Hematopoietic multipotent progenitor cell (in vitro differentiated cells): ENCODE results near the gene WBP2. TPM values are rescaled to one million over a fixed set of nuclear protein-coding genes. Genes with fewer than 3 reads are reported as not detected.
A peak's percentile ranks its signal among the peaks of the same experiment; 100 is the strongest.
"Not testable (repeated sequence)": the region's sequence is repeated elsewhere in the genome, so short reads cannot be mapped to it uniquely, and the experiment has no call there.

ENCODE experiments used
- DNase-seq, 3 donors: peaks; one replicate each; pipeline ENCODE4 v3.0.0-alpha.2; 2011 to 2015; ENCODE audit warnings: low read depth in 2 of 3, low spot score in 2 of 3
- total RNA-seq: library from RNA; depleted of rRNA; stranded (reverse); fragments of >200 nt; gene quantifications from one replicate; pipeline ENCODE4 v1.2.3, GENCODE V29; 2012

WBP2 gene
- total RNA-seq, 1 donor: 29.6 TPM

- DNase-seq: no peak
Observed at GRCh38 chr17:75869282-75870141, 14.4 kb upstream of the WBP2 start.

DNA sequence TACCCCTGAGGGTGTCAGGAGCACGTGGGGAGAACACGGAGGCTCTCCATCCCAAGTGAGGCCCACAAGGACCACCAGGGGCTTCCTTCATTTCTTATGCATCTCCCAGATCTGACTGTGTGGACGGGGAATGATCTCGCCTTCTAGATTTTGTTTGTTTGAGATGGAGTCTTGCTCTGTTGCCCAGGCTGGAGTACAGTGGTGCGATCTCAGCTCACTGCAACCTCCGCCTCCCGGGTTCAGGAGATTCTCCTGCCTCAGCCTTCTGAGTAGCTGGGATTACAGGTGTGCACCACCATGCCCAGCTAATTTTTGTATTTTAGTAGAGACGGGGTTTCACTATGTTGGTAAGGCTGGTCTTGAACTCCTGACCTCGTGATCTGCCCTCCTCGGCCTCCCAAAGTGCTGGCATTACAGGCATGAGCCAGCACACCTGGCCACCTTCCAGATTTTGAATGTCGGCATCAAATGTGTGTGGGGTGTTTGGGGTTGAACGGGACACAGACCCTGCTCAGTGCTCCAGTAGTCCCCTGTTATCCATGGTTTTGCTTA lies 13.7 kb upstream of the WBP2 start:
- DNase-seq: not testable (repeated sequence)

DNA sequence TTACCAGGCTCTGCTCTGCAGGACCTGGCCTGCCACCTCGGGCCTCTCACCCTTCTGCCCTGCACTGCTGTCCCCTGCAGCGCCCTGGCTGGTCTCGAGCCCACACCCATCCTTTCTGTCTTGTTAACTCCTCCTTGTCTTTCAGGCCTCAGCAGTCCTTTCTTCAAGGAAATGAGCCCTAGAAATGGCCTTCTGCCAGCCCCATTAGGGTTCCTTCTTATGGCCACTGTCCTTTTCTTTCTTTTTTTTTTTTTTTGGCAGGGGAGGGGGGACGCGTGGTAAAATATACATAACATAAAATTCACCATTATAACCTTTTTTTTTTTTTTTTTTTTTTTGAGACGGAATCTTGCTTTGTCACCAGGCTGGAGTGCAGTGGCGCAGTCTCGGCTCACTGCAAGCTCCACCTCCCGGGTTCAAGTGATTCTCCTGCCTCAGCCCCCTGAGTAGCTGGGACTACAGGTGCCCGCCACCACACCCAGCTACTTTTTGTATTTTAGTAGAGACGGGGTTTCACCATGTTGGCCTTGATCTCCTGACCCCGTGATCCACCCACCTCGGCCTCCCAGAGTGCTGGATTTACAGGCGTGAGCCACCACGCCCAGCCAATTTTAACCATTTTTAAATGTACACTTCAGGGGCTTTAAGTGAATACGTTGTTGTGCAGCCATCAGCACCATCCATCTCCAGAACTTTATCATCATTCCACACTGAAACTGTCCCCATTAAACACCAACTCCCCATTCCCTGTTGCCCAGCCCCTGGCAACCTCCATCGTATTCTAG lies 10.5 kb upstream of the WBP2 start:
- not testable (repeated sequence) for DNase-seq

DNA sequence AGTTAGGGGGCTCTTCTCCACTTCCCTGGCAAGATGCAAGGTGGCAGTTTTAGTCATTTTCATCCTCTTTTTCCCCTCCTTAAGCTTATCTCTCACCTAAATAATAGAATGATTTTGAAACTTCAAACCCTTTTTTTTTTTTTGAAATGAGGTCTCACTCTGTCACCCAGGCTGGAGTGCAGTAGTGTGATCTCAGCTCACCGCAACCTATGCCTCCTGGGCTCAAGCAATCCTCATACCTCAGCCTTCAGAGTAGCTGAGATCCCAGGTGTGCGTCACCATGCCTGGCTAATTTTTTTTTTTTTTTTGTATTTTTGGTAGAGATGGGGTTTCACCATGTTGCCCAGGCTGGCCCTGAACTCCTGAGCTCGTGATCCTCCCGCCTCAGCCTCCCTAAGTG lies 9.8 kb upstream of the WBP2 start:
- not testable (repeated sequence) for DNase-seq

- DNase-seq: peak in 2 of 3 donors; percentile 77 to 80
Observed at GRCh38 chr17:75864448-75864871, 9.3 kb upstream of the WBP2 start.

- no peak for DNase-seq
Observed at GRCh38 chr17:75861927-75862317, 6.8 kb upstream of the WBP2 start.

DNA sequence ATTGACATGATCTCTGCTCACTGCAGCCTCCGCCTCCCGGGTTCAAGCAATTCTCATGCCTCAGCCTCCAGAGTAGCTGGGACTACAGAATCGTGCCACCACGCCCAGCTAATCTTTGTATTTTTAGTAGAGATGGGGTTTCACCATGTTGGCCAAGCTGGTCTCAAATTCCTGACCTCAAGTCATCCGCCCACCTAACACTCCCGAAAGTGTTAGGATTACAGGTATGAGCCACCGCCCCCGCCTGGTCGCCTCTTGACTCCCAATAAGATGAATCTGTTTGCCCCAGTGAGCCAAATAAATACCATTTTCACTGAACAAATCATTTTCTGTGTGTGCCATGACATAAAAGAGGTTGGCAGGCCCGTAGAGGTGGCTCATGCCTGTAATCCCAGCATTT lies 4.2 kb upstream of the WBP2 start:
- DNase-seq: not testable (repeated sequence)

- no peak for DNase-seq
Observed at GRCh38 chr17:75856062-75856756, 1.1 kb upstream of the WBP2 start.

DNA sequence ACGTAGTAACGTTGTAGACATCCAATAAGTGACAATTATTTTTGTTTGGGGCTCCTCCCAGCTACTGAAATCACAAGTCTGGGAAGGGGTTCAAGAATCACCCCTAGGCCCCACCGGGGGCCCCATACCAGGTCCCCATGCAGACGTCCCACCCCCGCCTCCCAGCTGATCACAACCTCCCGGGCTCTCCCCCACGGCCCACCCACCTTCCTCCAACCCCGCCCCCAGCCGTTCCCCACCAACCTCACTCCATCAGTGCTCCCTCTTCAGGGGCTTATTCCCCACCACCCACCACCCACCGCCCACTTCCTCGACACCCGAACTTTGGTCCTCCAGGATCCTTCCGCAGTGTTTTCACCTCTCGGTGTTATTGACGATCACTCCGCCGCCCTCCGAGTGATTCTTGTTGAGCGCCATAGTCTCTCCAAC lies 240 bp downstream of the WBP2 start:
- no peak for DNase-seq

GRCh38 chr17:75854101-75854748 lies 910 bp downstream of the WBP2 start:
- no peak for DNase-seq

GRCh38 chr17:75853433-75853832 lies 1.7 kb downstream of the WBP2 start:
- DNase-seq: no peak

DNA sequence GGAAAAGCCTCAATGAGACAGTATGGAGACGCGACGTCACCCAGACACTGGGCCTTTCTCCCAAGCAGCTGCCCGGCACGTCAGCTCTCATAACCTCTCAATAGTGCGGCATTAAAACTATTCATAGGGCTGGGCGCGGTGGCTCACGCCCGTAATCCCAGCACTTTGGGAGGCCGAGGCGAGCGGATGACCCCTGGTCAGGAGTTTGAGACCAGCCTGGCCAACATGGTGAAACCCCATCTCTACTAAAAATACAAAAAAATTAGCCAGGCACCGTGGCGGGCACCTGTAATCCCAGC lies 3.5 kb downstream of the WBP2 start:
- not testable (repeated sequence) for DNase-seq

GRCh38 chr17:75850928-75851692 lies 4.0 kb downstream of the WBP2 start:
- DNase-seq: no peak

GRCh38 chr17:75849724-75850123 lies 5.4 kb downstream of the WBP2 start:
- no peak for DNase-seq

GRCh38 chr17:75849279-75849646 lies 5.9 kb downstream of the WBP2 start:
- no peak for DNase-seq

DNA sequence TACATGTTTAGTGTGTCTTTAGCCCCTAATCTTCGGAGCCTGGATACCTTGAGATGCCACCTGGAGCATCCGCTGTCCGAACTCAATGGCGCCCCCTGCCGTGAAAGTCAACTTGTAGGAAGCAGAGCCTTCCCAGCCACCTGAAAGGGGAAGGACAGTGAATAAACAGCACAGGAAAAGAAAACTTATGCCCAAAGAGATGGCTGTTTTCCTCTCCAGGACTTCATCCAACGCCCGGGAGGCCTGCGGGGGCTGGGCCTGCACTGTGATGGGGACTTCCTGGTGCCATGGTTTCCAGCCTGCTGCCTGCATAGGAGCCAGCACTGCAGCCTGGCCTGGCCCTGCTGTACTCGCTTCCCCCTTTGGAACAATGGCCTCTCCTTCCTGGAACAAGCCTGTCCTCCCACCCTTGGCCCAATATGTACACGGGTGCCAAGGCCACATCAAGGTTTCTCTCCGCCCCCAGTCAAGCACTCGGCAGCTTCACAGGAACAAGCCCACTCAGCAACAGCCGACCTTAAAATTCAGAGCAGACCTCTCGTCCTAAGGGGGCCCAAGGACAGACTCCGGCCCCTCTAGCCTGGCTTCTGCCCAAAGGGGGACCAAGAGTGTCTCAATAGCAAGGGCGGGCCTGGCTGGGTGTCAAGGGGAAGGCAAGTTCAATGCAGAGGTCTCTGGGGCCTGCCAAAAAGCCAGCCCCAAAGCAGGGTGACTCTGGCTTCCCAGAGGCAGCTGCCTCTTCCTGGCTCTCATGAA lies 6.4 kb downstream of the WBP2 start:
- peak in 1 of 3 donors; percentile 69 for DNase-seq

DNA sequence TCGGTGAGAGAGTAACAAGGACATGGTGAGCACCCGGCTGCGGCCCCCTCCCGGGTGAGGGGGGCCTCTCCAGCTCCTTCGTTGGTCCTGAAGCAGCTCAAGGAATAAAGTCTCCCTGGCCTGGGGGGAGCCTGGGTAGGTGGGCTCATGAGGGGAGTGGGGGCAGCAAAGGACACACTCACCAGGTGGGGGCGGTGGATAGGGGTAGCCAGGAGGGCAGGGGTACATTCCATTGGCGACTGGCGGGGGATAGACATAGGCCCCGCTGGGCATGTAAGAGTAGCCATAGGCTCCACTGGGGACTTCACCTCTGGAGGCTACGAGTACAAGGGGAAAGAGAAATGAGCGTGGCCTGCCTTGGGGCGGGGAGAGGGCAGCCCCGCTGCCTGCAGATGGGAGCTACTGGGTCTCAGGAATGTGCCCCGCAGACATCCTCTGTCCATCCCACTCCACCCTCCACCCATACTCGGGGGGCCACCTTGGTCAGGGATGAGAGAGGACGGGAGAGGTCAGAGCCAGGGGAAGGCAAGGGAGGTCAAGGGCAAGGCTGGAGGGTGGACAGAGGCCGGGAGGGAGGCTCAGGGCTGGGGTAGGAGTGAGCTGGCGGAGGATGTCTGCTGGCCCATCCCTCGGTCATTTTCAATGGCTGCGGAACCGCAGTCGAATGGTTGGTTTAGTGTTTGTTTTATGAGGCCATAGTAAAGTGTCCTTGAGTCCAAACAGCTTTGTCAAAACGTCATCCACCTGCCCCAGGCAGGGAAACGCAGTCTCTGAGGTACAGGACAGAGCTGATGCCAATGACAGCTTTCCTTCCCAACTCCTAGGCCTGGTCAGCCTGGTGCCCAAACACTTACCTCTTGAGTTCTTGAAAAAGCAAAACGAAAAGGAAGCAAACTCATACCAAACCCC lies 7.3 kb downstream of the WBP2 start:
- no peak for DNase-seq
